PC-9 (cell line): ENCODE data around the gene ARSD. TPM values are rescaled to one million over a fixed set of nuclear protein-coding genes. Genes with fewer than 3 reads are reported as not detected.
"Not testable (repeated sequence)": the region's sequence is repeated elsewhere in the genome, so short reads cannot be mapped to it uniquely, and the experiment has no call there.

Experiments used
- BruUV-seq: library from RNA; stranded (reverse); fragments of 400-500 nt; replicated peaks from 2 replicates; lab custom pipeline; 2021; lab: Mats Ljungman, UMichigan
- CTCF ChIA-PET: fragments of 300-600 bp; sonication (Branson Sonifier 250); formaldehyde crosslinking; loops from one replicate; lab custom pipeline; 2022; ENCODE audit warnings: antibody characterized with exemption; lab: Charles Lee
- POLR2A ChIA-PET: fragments of 300-600 bp; sonication (Branson Sonifier 250); formaldehyde crosslinking; loops from one replicate; lab custom pipeline; 2022; ENCODE audit warnings: antibody characterized with exemption; ENCODE audit not compliant: unreplicated experiment; lab: Charles Lee
- DNase-seq, 2 experiments: peaks; one replicate each; pipeline versions ENCODE4 v3.0.0 to v3.0.0-alpha.2; 2015 to 2022; ENCODE audit warnings: mixed read lengths in 1 of 2
- H2AFZ ChIP-seq: fragments of 200-600 bp; sonication (generic); 2 replicates; pipeline ENCODE4 v1.8.1; 2017; ENCODE audit warnings: antibody characterized with exemption
- H3F3A ChIP-seq: fragments of 200-600 bp; sonication (generic); 2 replicates; pipeline ENCODE4 v1.8.1; 2017; ENCODE audit warnings: antibody characterized with exemption, mild to moderate bottlenecking, low read depth; ENCODE audit not compliant: insufficient read depth
- H3K27ac ChIP-seq: fragments of 200-600 bp; sonication (generic); 2 replicates; pipeline ENCODE4 v1.6.1; 2016; ENCODE audit warnings: mixed run types
- H3K27me3 ChIP-seq: fragments of 200-600 bp; sonication (generic); 2 replicates; pipeline ENCODE4 v1.6.1; 2016; ENCODE audit warnings: low read depth, mixed run types; ENCODE audit not compliant: insufficient read depth
- H3K36me3 ChIP-seq: fragments of 200-600 bp; sonication (generic); 2 replicates; pipeline ENCODE4 v1.6.1; 2016; ENCODE audit warnings: low read depth, mixed run types
- H3K4me1 ChIP-seq: fragments of 200-600 bp; sonication (generic); replicated peaks from 2 replicates; pipeline ENCODE4 v1.6.1; 2016; ENCODE audit warnings: mixed run types; ENCODE audit not compliant: insufficient read depth
- H3K4me2 ChIP-seq: fragments of 200-600 bp; sonication (generic); 2 replicates; pipeline ENCODE4 v1.6.1; 2017; ENCODE audit warnings: mixed run types
- H3K4me3 ChIP-seq: fragments of 200-600 bp; sonication (generic); 2 replicates; pipeline ENCODE4 v1.6.1; 2016; ENCODE audit warnings: mixed run types
- H3K79me2 ChIP-seq: fragments of 200-600 bp; sonication (generic); 2 replicates; pipeline ENCODE4 v1.6.1; 2017; ENCODE audit warnings: low read depth, mixed run types
- H3K9me2 ChIP-seq: fragments of 200-600 bp; sonication (generic); 2 replicates; pipeline ENCODE4 v1.8.1; 2017; ENCODE audit warnings: mild to moderate bottlenecking; ENCODE audit not compliant: insufficient read depth
- H3K9me3 ChIP-seq: fragments of 200-600 bp; sonication (generic); 2 replicates; pipeline ENCODE4 v1.8.1; 2016; ENCODE audit warnings: low read depth; ENCODE audit not compliant: insufficient read depth
- H4K20me1 ChIP-seq: fragments of 200-600 bp; sonication (generic); 2 replicates; pipeline ENCODE4 v1.8.1; 2017; ENCODE audit not compliant: insufficient read depth
- CTCF ChIP-seq: fragments of 200-600 bp; sonication (generic); conservative IDR thresholded peaks from 2 replicates; pipeline ENCODE4 v1.6.1; 2017; ENCODE audit warnings: mixed run types, antibody characterized with exemption, mild to moderate bottlenecking, moderate library complexity
- EZH2 ChIP-seq: fragments of 200-600 bp; sonication (generic); IDR thresholded peaks from 2 replicates; pipeline ENCODE4 v1.8.0; 2017; ENCODE audit warnings: antibody characterized with exemption, low read depth
- intact Hi-C: fragments of 100-400 bp; cut with micrococcal nuclease; formaldehyde crosslinking; loops from one replicate; pipeline ENCODE4 v1.10.0; 2022; ENCODE audit not compliant: unreplicated experiment
- total RNA-seq: library from RNA; stranded (reverse); gene quantifications from 2 replicates; pipeline ENCODE4 v1.2.3, GENCODE V29; 2021

ARSD gene
- total RNA-seq, 1 experiment from 2014 or later, result 15.5 TPM

- ChIA-PET CTCF (no interaction called here), POLR2A (no interaction called here)
- Histone ChIP-seq H3K36me3 (no peaks in the 10 kb centered on the region), H3K4me3 (no peak overlapping the region), H3K9me2 (no peaks in the 10 kb centered on the region), H3K9me3 (no peaks in the 10 kb centered on the region), H3K27ac (no peak overlapping the region), H3K4me1 (no peaks in the 10 kb centered on the region), H3K79me2 (no peaks in the 10 kb centered on the region), H3F3A (no peaks in the 10 kb centered on the region), H4K20me1 (no peaks in the 10 kb centered on the region), H3K4me2 (no peak overlapping the region), H2AFZ (no peak overlapping the region), H3K27me3 (peaks cover 34% of the 10 kb centered on the region)
- intact Hi-C loops, result no loop called here
- BruUV-seq, result no TSS peak
- DNase-seq, result no peak
- TF ChIP-seq EZH2 (no peak), CTCF (no peak)
Observed at GRCh38 chrX:2955838-2956237, 26.7 kb upstream of the ARSD start.

- no peaks in the 10 kb centered on the region for H3K4me1 ChIP-seq
- DNase-seq, result no peak
- POLR2A ChIA-PET, result no interaction called here
- H3K9me3 ChIP-seq, result no peaks in the 10 kb centered on the region
- no peak overlapping the region for H3K4me2 ChIP-seq
- intact Hi-C loops, result no loop called here
- H3K79me2 ChIP-seq, result no peaks in the 10 kb centered on the region
- H4K20me1 ChIP-seq, result no peaks in the 10 kb centered on the region
- CTCF ChIA-PET, result no interaction called here
- no peak for TF ChIP-seq EZH2
- TF ChIP-seq CTCF, result no peak
- BruUV-seq, result no TSS peak
- no peaks in the 10 kb centered on the region for H3K36me3 ChIP-seq
- H3F3A ChIP-seq, result no peaks in the 10 kb centered on the region
- no peak overlapping the region for H2AFZ ChIP-seq
- no peak overlapping the region for H3K4me3 ChIP-seq
- H3K27ac ChIP-seq, result no peak overlapping the region
- no peaks in the 10 kb centered on the region for H3K9me2 ChIP-seq
- peaks cover 34% of the 10 kb centered on the region for H3K27me3 ChIP-seq
Observed at GRCh38 chrX:2955281-2955680, 26.1 kb upstream of the ARSD start.

- no peak overlapping the region for H2AFZ ChIP-seq
- no peaks in the 10 kb centered on the region for H3K79me2 ChIP-seq
- no peak overlapping the region for H3K27ac ChIP-seq
- ChIA-PET POLR2A (no interaction called here), CTCF (no interaction called here)
- H3K27me3 ChIP-seq, result peaks cover 32% of the 10 kb centered on the region
- no peaks in the 10 kb centered on the region for H3K36me3 ChIP-seq
- no peaks in the 10 kb centered on the region for H3K9me2 ChIP-seq
- H3K9me3 ChIP-seq, result no peaks in the 10 kb centered on the region
- H3K4me2 ChIP-seq, result no peak overlapping the region
- intact Hi-C loops, result no loop called here
- H3K4me1 ChIP-seq, result no peaks in the 10 kb centered on the region
- no peaks in the 10 kb centered on the region for H4K20me1 ChIP-seq
- H3K4me3 ChIP-seq, result no peak overlapping the region
- TF ChIP-seq CTCF, result no peak
- no peak for TF ChIP-seq EZH2
- DNase-seq, result no peak
- no TSS peak for BruUV-seq
- no peaks in the 10 kb centered on the region for H3F3A ChIP-seq
Observed at GRCh38 chrX:2954541-2954940, 25.4 kb upstream of the ARSD start.

- H3K4me3 ChIP-seq, intact Hi-C loops, H3K27ac ChIP-seq, H2AFZ ChIP-seq, H3F3A ChIP-seq, CTCF ChIA-PET, POLR2A ChIA-PET, H3K79me2 ChIP-seq, H3K9me2 ChIP-seq, DNase-seq, BruUV-seq, H3K4me2 ChIP-seq, H3K4me1 ChIP-seq, H4K20me1 ChIP-seq, H3K36me3 ChIP-seq, H3K9me3 ChIP-seq: not testable (repeated sequence)
- H3K27me3 ChIP-seq, result peaks cover 39% of the 10 kb centered on the region
Observed at GRCh38 chrX:2937942-2938341, 8.8 kb upstream of the ARSD start.
